Suppressor macrophage treated with lipopolysaccharide for 1 hour (primary cell): ENCODE results near the gene ABI2.

Source experiments
- DNase-seq, 3 donors: peaks; one replicate each; pipeline ENCODE4 v3.0.0-alpha.2; 2020 to 2022

ABI2 gene

GRCh38 chr2:203431391-203432185 is 103.4 kb downstream of the ABI2 start:
- no peak for DNase-seq

DNA sequence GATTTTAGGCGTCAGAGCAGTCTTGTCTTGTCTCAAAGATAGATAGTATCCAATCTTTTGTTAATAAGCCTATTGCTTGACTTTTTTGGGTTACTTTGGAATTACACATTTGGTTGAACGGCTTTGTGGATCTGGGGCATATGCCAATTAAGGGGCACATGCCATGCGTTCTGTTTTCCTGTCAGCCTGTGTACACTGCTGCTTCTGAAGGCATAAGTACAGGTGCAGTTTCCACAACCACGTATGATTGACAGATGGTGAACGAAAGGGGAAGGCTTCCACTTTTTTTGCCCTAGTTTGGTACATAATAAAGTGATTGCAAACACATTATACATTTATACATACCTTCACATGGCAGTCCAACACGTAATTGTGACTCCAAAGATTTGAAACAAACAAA is 104.6 kb downstream of the ABI2 start:
- DNase-seq: no peak

DNA sequence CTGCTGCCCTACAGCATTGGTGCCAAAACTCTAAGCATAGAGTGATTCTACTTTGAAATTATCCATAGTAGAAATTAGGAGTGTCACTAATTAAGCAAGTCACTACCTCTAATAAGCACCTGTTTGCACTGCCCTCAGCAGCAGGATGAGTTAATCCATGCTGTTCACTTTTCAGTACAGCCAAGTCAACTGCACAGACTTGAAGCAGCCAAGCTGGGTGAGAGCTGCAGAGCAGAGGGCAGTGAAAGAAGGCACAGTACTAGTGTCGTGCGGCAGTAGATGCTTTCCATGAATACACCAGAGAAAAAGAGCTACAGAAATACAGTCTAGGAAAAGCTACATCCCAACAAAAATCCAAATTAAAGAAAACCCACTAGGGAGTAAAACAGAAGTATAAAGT is 108.3 kb downstream of the ABI2 start:
- DNase-seq: no peak

DNA sequence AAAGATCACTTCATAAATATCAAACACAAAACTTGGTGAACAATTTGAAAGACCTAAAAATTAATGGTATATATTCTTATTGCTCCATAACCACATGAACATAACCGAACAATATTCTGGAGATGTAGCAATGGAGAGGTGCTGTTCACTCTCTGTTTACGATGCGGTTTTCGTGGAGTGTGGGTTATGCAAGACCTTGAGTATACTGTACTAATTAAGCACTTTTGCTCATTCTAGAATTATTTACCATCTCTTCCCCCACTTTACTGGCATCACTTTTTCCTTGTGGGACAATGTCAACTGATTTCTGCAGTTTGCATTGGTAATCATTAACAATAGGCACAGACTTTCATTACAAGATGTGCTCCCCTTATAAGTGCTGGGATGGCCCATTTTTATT is 109.3 kb downstream of the ABI2 start:
- DNase-seq: no peak

DNA sequence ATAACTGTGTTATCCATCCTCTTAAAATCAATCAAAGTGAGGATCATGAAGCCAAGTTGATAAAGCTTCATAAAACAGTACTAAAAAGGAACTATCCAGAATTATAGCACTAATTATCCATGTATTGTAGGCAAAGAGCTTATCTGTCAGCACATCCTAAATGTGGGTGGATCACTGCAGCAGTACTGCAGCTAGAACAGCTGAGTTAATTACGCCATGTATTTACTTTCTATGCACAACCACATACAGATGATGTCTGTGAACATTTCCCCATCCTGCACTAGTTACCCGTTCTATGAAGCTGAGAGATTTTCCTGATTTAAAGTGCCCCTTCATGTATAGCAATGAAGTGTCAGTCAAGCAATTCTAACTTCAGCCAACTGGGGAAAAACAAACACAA is 110.3 kb downstream of the ABI2 start:
- DNase-seq: no peak

- DNase-seq: no peak
Observed at GRCh38 chr2:203440671-203441070, 112.5 kb downstream of the ABI2 start.

- no peak for DNase-seq
Observed at GRCh38 chr2:203441463-203441862, 113.3 kb downstream of the ABI2 start.

- DNase-seq: no peak
Observed at GRCh38 chr2:203442463-203442862, 114.3 kb downstream of the ABI2 start.

- no peak for DNase-seq
Observed at GRCh38 chr2:203444738-203445137, 116.5 kb downstream of the ABI2 start.

- DNase-seq: peak; percentile 46 to 75 (median 71)
Observed at GRCh38 chr2:203446071-203446481, 117.9 kb downstream of the ABI2 start.

DNA sequence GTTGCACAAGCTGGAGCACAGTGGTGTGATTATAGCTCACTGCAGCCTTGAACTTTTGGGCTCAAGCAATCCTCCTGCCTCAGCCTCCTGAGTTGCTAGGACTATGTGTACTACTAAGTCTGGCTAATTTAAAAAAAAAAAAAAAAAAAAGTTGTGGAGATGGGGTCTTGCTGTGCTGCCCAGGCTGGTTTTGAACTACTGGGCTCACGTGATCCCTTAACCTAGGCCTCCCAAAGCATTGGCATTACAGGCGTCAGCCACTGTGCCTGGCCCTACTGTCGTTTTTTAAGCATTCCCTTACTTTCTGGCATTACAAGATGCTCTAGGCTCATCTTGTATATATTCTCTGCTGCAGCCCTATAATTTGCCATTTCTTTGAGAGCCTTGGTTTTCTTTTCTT is 118.6 kb downstream of the ABI2 start:
- DNase-seq: no peak

- DNase-seq: no peak
Observed at GRCh38 chr2:203450561-203450960, 122.4 kb downstream of the ABI2 start.

DNA sequence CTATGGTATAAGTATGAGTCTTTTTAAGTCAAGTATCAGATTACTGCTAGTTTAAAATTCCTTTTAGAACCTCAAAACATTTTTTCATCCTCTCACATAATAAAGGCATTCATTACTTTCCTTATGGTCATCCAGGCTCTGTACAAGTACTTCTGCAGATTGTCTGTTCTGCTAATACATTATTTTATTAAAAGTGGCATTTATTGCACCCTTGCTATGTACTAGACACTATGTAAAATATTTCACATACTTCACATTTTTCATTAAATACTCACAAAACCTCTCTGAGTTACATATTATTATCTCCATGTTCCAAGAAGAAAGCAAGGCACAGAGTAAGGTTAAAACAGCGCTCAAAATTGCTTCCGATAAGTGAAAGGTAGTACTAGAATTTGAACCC is 122.8 kb downstream of the ABI2 start:
- no peak for DNase-seq

DNA sequence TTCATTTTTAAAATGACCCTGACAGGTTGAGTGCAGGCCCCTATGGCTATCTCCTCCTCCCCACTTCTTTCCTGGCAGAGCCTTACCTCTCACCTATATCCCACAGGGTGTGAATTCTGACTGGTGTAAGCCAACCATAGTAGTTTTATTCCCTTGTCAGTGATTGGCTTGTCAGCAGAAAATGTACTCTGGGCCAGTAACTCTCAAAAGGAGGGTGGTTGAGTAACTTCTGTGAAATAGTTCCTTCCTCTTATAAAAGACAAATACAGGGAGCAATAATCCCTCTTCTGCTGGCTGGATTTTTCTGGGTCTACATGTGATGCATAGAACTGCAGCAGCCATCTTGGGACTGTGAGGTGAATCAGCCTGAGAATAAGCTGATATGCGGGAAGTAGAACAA is 123.5 kb downstream of the ABI2 start:
- peak; percentile 35 to 57 (median 50) for DNase-seq

DNA sequence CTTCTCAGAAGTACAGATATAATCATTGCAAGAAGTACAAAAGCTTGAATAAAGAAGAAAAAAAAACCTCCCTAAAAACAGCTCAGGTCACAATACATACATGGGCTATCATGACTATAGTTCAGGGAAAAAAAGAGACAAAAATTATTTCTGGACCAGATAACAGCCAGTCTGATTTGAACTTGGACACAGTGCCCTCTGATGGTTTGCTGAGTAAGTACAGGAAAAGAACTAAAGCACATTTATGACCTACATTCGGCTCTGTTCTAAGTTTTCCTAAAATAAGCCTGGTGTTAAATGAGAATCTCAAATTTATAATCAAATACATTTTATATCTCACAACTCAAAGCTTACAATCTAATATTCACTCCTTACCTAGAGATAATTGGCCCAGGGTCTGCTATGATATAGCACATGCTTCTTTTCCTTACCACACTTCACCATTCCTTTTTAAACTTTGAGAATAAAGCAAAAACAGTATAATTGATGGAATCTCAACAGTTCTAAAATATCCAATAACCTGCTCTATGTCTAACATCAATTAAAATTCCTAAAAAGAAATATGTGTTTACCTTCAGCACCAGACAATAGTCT is 125.8 kb downstream of the ABI2 start:
- peak; percentile 48 to 58 (median 51) for DNase-seq

DNA sequence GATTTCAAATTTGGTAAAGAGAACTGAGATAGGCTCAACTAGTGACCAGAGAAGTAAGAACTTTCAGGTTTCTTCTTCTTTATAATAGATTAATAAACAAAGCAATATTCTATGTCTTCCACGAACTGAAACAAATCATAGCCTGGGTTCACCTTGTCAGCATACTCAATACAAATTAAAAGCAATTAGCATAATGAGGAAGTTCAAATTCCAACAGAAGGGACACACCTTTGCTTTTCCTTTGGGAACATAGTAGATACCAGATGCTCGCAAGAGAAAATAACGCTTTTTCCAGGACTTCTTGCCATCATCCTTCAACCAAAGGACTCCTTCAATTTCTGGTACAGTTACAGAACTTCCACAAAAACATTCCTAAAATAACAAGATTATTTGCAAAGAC is 127.0 kb downstream of the ABI2 start:
- no peak for DNase-seq

GRCh38 chr2:203461746-203462145 is 133.6 kb downstream of the ABI2 start:
- DNase-seq: no peak

- DNase-seq: no peak
Observed at GRCh38 chr2:203462308-203462707, 134.1 kb downstream of the ABI2 start.

- DNase-seq: no peak
Observed at GRCh38 chr2:203463266-203463678, 135.1 kb downstream of the ABI2 start.

- peak in 2 of 3 donors; percentile 3 to 23 for DNase-seq
Observed at GRCh38 chr2:203469546-203469945, 141.4 kb downstream of the ABI2 start.

DNA sequence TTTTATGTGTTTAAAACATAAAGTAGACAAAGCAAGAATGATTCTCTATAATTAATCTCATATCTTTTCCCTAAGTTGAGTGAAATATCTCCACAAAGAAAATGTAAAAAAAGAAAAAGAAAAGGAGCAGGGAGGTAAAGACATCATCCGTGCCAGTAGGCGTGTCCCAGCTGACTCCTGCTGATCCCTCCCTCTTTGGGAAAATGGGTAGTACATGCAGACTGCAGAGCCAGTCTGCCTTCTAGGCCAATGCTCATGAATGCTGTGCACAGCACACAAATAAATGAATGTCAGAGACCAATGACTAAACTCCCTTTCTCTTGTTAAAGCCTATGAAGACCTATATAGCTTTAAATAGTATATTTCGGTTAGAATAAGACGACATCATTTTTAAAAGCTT is 142.2 kb downstream of the ABI2 start:
- no peak for DNase-seq

GRCh38 chr2:203471323-203471722 is 143.1 kb downstream of the ABI2 start:
- no peak for DNase-seq

DNA sequence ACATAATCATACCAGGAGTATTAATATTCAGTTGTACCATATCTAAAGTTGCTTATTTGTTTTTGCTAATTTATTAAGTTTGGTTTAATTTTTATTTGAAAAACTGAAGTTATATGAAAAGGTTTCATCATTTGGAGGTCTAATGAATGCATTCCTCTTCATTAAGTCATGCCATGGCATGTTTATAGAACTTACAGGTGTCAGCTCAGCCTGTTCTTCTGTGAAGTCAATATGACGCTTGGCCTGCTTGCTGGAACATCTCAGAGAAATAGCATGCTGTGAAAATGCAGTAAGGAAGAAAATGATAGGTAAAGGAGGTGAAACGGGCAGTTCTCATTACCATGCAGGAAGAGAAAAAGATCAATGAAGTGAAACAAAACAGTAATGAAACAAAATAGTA is 148.7 kb downstream of the ABI2 start:
- DNase-seq: no peak

- DNase-seq: no peak
Observed at GRCh38 chr2:203480623-203481022, 152.4 kb downstream of the ABI2 start.
